HG03439 (cell line): ENCODE results near the gene TTI1.

ENCODE experiments used
- ATAC-seq: cut with Tn5 transposase; IDR thresholded peaks from one replicate; pipeline ENCODE4 v1.9.1; 2021; ENCODE audit warnings: mild to moderate bottlenecking, moderate library complexity; ENCODE audit not compliant: unreplicated experiment

The TTI1 gene

DNA sequence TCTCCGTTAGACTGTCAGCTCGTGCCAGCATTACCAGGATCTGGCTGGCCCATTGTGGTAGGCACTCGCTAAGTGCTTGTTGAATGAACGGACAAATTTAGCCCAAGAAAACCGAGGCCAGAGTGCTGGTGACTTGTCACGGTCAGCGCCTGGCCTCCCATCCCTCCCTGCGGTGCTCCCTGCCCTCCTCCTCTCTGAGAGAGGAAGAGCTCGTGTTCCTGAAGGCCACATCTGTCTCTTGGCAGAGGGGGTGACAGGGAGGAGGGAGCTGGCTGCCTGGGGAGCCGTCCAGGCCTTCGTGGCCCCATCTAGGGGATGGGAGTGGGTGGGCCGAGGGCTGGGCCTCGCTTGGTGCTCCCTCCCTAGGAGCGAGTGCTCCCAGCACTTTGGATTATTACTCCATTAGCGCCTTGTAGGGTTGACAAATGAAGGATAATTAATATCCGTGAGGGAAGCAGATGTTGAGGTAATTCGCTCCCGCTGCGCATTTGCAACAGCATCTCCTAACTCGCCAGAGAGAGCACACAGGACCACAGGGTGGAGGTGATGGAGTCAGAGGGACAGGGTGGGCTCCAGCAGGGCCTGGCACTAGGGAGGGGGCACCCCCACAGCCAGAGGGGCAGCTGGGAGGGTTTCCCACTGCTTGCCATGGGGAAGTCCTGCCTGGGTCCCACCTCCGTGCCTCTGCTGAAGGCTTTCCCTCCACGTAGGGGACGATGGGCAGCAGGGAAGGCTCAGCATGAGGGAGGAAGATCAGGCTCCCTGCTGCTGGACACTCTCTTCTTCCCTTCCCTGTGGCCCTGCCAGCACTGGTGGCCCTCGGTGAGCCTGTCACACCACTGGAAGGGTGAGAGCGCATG is 93.3 kb downstream of the TTI1 start:
- no peak for ATAC-seq

GRCh38 chr20:37938954-37939353 is 94.3 kb downstream of the TTI1 start:
- no peak for ATAC-seq

DNA sequence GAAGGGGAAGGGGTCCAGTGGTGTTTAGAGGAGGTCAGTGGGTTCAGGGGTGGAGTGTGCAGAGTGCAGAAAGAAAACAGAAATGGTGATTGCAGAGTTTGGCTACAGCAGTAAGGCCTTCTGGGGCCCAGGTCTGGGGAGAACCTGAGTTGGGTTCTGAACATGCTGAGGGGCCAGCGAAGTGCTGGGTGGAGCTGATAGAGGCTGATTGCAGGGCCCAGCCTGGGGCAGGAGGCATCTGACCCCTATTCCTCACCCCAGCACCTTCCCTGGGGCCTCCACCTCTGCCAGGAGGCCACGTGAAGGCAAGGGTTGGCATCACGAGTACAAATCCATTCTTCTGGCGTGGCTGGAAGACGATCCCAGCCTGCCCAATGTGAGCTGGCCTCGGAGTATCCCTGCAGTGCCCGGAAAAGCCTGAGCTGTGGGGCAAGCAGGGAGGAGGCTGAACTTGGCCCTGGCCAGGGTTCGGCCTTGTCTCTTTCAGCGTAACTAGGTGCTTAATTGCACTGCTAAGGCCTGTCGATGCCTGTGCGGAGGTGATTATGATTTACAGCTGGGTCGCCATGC is 95.0 kb downstream of the TTI1 start:
- ATAC-seq = no peak

DNA sequence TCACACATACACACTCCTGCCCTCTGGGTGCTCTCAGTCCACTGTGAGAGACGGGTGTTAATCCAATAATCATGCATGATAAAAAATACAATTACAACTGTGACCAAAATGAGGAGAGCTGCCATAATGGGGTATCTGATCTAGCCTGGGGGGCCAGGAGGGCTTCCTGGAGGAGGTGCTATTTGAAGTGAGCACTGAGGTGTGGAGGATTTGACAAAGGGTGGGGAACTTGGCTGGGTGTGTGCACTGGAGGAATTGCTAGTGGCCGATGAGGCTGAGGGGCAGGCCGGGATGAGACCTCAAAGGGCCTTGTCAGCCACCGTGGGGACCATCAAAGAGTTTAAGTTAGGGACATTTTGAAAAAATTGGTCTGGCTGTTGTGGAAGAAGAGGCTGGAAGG is 95.6 kb downstream of the TTI1 start:
- ATAC-seq = no peak

DNA sequence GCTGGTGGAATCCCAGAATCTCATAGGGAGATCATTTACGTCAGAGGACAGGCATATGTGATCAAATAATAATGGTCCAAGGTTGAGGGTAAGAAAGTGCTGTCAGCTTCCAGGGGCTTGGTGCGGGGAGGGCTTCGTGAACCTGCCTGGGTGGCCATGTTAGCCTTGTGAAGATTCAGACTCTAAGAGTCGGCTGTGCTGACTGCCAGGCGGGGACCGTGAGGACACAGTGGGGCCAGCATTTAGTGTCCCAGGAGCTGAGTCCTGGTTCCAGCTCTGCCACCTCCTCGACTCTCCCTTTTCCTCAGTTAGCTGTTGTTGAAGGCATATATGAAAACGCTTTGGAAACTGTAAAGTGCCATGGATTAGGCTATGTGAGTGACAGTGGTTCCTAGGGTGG is 96.8 kb downstream of the TTI1 start:
- ATAC-seq = no peak

DNA sequence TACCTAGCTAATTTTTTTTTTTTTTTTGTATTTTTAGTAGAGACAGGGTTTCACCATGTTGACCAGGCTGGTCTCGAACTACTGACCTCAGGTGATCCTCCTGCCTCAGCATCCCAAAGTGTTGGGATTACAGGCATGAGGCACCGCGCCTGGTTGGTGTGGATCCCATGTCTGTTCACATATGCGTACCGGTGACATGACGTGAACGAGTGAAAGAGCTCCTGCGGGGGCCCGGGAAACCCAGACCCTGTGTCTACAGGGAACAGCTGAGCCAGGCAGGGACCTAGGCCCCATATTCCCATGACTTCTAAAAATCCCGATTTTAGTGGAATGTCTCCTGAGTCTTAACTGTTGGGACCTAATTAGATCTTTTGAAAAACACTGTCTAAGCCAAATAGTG is 97.2 kb downstream of the TTI1 start:
- ATAC-seq = no peak

DNA sequence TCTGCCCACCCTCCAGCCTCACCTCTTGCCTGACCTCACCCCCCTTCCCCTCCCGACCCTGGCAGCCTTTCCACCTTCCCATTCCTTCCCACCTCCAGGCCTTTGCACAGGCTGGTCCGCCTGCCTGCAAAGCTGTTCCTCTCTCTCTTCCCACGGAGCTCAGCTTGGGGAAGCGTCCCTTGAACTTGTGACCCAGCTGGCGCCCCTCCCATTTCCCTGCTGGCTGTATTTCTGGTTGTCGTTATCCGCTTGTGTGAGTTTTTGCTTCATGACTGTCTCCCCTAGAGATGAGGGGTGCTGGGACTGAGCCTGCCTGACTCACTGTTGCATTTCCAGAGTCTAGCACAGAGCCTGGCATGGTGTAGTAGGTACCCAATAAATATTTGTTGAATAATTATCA is 97.8 kb downstream of the TTI1 start:
- ATAC-seq = no peak

DNA sequence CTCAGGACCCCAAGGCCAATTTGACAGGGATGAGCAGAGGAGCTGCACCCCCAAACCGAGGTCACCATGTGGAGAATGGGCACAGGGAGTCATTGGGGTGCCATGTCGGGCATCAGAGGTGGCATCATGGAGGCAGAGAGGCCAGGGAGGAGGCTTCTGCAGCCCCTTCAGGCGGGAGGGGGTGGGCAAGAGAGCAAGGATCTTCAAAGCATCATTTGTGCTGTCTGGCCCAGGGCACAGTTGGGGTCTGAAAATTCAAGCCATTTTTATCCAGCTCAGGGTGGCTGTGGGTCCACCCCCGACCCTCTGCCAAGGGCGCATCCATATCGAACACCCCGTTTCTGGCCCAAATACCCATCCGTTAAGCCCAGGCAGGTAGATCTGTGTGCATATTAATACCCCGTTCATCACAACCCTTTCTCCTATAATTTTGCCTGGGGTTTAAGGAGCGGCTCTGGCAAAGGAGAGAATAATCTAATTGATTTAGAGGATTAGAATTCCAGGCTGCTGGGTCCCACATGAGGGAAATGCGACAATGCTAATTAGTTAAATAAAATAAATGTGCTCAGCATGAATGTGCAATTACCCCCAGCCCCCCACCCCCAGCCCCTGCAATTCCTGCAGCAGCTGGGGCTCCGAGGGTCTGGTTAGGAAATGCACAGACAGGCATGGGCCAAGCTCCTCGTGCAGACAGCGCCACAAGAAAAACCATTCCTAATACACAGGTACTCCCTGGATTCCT is 98.5 kb downstream of the TTI1 start:
- no peak for ATAC-seq

- no peak for ATAC-seq
These were observed 99.2 kb downstream of the TTI1 start for GRCh38 chr20:37933786-37934633.
